Stimulated activated CD8-positive, alpha-beta memory T cell treated with anti-CD3 and anti-CD28 coated beads, Interleukin-4, amount 100 ng/mL, for 4 hours (primary cell): ENCODE measurements around the gene VEGFB.
A peak's percentile ranks its signal among the peaks of the same experiment; 100 is the strongest.
"Not testable (repeated sequence)": the region's sequence is repeated elsewhere in the genome, so short reads cannot be mapped to it uniquely, and the experiment has no call there.

Source experiments
- DNase-seq, 2 donors: peaks; one replicate each; pipeline ENCODE4 v3.0.0-alpha.2; 2020; ENCODE audit warnings: low read depth in 2 of 2, low spot score in 1 of 2

The VEGFB gene

GRCh38 chr11:64245797-64246620, 11.6 kb downstream of the VEGFB start:
- DNase-seq = peak in 1 of 2 donors; percentile 82

GRCh38 chr11:64246621-64246870, 12.2 kb downstream of the VEGFB start:
- not testable (repeated sequence) for DNase-seq

- DNase-seq = peak in 1 of 2 donors; percentile 71
Observed at GRCh38 chr11:64246871-64247728, 12.7 kb downstream of the VEGFB start, which contains the start of gene PPP1R14B. TSS of gene PPP1R14B (minus strand) at chr11:64246943. CDS start at chr11:64246673, 270 bp downstream.

GRCh38 chr11:64247729-64248531, 13.5 kb downstream of the VEGFB start:
- DNase-seq = no peak

GRCh38 chr11:64248578-64248977, 14.2 kb downstream of the VEGFB start:
- DNase-seq = no peak

- DNase-seq = no peak
Observed at GRCh38 chr11:64249038-64249437, 14.7 kb downstream of the VEGFB start.

- no peak for DNase-seq
Observed at GRCh38 chr11:64249563-64250414, 15.4 kb downstream of the VEGFB start.

GRCh38 chr11:64250415-64251015, 16.1 kb downstream of the VEGFB start:
- DNase-seq = no peak

- no peak for DNase-seq
Observed at GRCh38 chr11:64251016-64251752, 16.8 kb downstream of the VEGFB start, which contains the start of gene PLCB3. TSS of gene PLCB3 (plus strand) at chr11:64251530. CDS start at chr11:64251650, 120 bp downstream.

- DNase-seq = no peak
Observed at GRCh38 chr11:64251753-64252002, 17.3 kb downstream of the VEGFB start.

- no peak for DNase-seq
Observed at GRCh38 chr11:64252003-64252872, 17.9 kb downstream of the VEGFB start.

GRCh38 chr11:64253043-64253442, 18.7 kb downstream of the VEGFB start:
- no peak for DNase-seq

GRCh38 chr11:64253481-64253880, 19.1 kb downstream of the VEGFB start:
- DNase-seq = no peak

- no peak for DNase-seq
Observed at GRCh38 chr11:64254326-64254725, 19.9 kb downstream of the VEGFB start.

- no peak for DNase-seq
Observed at GRCh38 chr11:64255135-64256128, 21.0 kb downstream of the VEGFB start.

GRCh38 chr11:64256300-64256699, 21.9 kb downstream of the VEGFB start:
- no peak for DNase-seq

- no peak for DNase-seq
Observed at GRCh38 chr11:64258356-64258755, 24.0 kb downstream of the VEGFB start.
